HepG2 (cell line): ENCODE data around the gene BCL6. TPM values are rescaled to one million over a fixed set of nuclear protein-coding genes. Genes with fewer than 3 reads are reported as not detected.
A peak's percentile ranks its signal among the peaks of the same experiment; 100 is the strongest.

ENCODE experiments used
- ATF1 ChIP-seq: IDR thresholded peaks from 2 replicates; pipeline ENCODE4 v1.6.1; 2016; ENCODE audit warnings: mild to moderate bottlenecking, control low read depth
- BCL6 ChIP-seq: IDR thresholded peaks from 2 replicates; pipeline ENCODE4 v1.6.1; 2016; ENCODE audit warnings: missing genetic modification reagents, missing compliant biosample characterization
- CCAR2 ChIP-seq: fragments of 200-400 bp; formaldehyde crosslinking; optimal IDR thresholded peaks from 2 replicates; pipeline ENCODE3; 2018; ENCODE audit warnings: low read depth, mild to moderate bottlenecking, low read length, moderate library complexity
- CTCF ChIP-seq: sonication (generic); formaldehyde crosslinking; IDR thresholded peaks from 2 replicates; pipeline ENCODE4 v1.5.0; 2020; ENCODE audit warnings: mild to moderate bottlenecking, missing genetic modification reagents, moderate library complexity
- GRHL1 ChIP-seq: sonication (generic); formaldehyde crosslinking; conservative IDR thresholded peaks from 2 replicates; pipeline ENCODE4 v1.8.0; 2022; ENCODE audit warnings: missing genetic modification reagents
- HOXA7 ChIP-seq: sonication (generic); formaldehyde crosslinking; IDR thresholded peaks from 2 replicates; pipeline ENCODE4 v1.8.1; 2022; ENCODE audit warnings: mild to moderate bottlenecking, missing genetic modification reagents, moderate library complexity
- KLF11 ChIP-seq: IDR thresholded peaks from 2 replicates; pipeline ENCODE4 v1.6.1; 2016; ENCODE audit warnings: missing compliant biosample characterization
- THAP11 ChIP-seq: IDR thresholded peaks from 2 replicates; pipeline ENCODE4 v1.6.1; 2016; ENCODE audit warnings: missing biosample characterization, missing genetic modification reagents
- ZC3H13 ChIP-seq: sonication (generic); formaldehyde crosslinking; IDR thresholded peaks from 2 replicates; pipeline ENCODE4 v1.8.1; 2023; ENCODE audit warnings: mild to moderate bottlenecking, missing genetic modification reagents, moderate library complexity
- ZNF253 ChIP-seq: sonication (generic); formaldehyde crosslinking; IDR thresholded peaks from 2 replicates; pipeline ENCODE4 v1.8.0; 2022; ENCODE audit warnings: mild to moderate bottlenecking, missing genetic modification reagents, borderline replicate concordance
- ZNF609 ChIP-seq: sonication (generic); formaldehyde crosslinking; IDR thresholded peaks from 2 replicates; pipeline ENCODE4 v1.4.0; 2020; ENCODE audit warnings: mild to moderate bottlenecking, missing genetic modification reagents, borderline replicate concordance
- ZNF766 ChIP-seq: sonication (generic); formaldehyde crosslinking; IDR thresholded peaks from 2 replicates; pipeline ENCODE4 v1.5.0; 2020; ENCODE audit warnings: missing genetic modification reagents, borderline replicate concordance
- ZNF776 ChIP-seq: sonication (generic); formaldehyde crosslinking; IDR thresholded peaks from 2 replicates; pipeline ENCODE4 v1.4.0; 2020; ENCODE audit warnings: mild to moderate bottlenecking, missing genetic modification reagents
- ZSCAN25 ChIP-seq: sonication (generic); formaldehyde crosslinking; IDR thresholded peaks from 2 replicates; pipeline ENCODE4 v1.8.0; 2022; ENCODE audit warnings: mild to moderate bottlenecking, missing genetic modification reagents
- polyA plus RNA-seq, 8 experiments: library from polyadenylated mRNA; depleted of rRNA in 3 of 8; stranded (reverse) in 7 of 8; unstranded in 1 of 8; fragments of >200 nt; fragmentation: Illumina TruSeq in 4 of 8; extraction: Trizol in 4 of 8; gene quantifications; 2 replicates each; pipeline versions ENCODE4 v1.2.1 to v1.2.3, GENCODE V29; 2011 to 2016; ENCODE audit warnings: low read depth in 4 of 8, missing spikeins in 1 of 8, mixed read lengths in 1 of 8; ENCODE audit not compliant: insufficient read depth in 1 of 8
- total RNA-seq, 5 experiments: library from RNA; depleted of rRNA; stranded (reverse); fragments of >200 nt; fragmentation: Illumina TruSeq; extraction: Trizol; gene quantifications; 2 replicates each; pipeline ENCODE4 v1.2.3, GENCODE V29; 2016; ENCODE audit warnings: low read depth in 1 of 5
- TF ChIP-seq, protein P1 (sequence below): sonication (generic); formaldehyde crosslinking; IDR thresholded peaks from 2 replicates; pipeline ENCODE4; 2020; ENCODE audit warnings: missing genetic modification reagents, mild to moderate bottlenecking, borderline replicate concordance
- TF ChIP-seq, protein P2 (sequence below): sonication (generic); formaldehyde crosslinking; IDR thresholded peaks from 2 replicates; pipeline ENCODE4 v1.4.0; 2020; ENCODE audit warnings: missing genetic modification reagents

The BCL6 gene
- total and polyA plus RNA-seq, 2 of the 13 experiments (the other 11 are each of a cell fraction or from before 2014, with no cell fraction given): 21.2 to 53.7 TPM

DNA sequence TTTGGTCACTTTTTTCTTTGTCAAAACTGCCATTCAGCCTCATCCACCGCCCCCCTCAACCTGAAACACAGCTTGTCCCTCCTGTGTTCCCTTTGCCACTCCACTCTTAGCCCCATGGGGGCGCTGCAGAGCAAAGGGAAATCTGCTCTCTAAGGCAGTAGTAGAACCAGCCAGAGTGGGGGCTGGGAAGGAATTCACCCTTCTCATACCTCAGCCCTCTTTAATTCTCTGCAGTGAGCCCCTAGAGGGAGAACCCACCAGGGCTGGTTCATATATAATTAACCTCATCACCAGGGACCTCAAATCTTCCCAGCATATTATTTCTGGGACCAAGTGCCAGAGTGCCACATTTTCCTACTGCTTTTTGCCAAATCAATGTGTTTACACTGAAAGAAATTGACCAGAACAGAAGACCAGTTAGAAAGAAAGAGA, 2.8 kb upstream of the BCL6 start (continued):
- TF ChIP-seq ZNF609: peak; percentile 52; the same call in 1 of the 2 replicates
- TF ChIP-seq CCAR2: no peak
- TF ChIP-seq HOXA7 (CRISPR knock-in tag): no peak
- TF ChIP-seq, protein P1, sequence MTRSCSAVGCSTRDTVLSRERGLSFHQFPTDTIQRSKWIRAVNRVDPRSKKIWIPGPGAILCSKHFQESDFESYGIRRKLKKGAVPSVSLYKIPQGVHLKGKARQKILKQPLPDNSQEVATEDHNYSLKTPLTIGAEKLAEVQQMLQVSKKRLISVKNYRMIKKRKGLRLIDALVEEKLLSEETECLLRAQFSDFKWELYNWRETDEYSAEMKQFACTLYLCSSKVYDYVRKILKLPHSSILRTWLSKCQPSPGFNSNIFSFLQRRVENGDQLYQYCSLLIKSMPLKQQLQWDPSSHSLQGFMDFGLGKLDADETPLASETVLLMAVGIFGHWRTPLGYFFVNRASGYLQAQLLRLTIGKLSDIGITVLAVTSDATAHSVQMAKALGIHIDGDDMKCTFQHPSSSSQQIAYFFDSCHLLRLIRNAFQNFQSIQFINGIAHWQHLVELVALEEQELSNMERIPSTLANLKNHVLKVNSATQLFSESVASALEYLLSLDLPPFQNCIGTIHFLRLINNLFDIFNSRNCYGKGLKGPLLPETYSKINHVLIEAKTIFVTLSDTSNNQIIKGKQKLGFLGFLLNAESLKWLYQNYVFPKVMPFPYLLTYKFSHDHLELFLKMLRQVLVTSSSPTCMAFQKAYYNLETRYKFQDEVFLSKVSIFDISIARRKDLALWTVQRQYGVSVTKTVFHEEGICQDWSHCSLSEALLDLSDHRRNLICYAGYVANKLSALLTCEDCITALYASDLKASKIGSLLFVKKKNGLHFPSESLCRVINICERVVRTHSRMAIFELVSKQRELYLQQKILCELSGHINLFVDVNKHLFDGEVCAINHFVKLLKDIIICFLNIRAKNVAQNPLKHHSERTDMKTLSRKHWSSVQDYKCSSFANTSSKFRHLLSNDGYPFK (CRISPR knock-in tag): no peak
- TF ChIP-seq, protein P2, sequence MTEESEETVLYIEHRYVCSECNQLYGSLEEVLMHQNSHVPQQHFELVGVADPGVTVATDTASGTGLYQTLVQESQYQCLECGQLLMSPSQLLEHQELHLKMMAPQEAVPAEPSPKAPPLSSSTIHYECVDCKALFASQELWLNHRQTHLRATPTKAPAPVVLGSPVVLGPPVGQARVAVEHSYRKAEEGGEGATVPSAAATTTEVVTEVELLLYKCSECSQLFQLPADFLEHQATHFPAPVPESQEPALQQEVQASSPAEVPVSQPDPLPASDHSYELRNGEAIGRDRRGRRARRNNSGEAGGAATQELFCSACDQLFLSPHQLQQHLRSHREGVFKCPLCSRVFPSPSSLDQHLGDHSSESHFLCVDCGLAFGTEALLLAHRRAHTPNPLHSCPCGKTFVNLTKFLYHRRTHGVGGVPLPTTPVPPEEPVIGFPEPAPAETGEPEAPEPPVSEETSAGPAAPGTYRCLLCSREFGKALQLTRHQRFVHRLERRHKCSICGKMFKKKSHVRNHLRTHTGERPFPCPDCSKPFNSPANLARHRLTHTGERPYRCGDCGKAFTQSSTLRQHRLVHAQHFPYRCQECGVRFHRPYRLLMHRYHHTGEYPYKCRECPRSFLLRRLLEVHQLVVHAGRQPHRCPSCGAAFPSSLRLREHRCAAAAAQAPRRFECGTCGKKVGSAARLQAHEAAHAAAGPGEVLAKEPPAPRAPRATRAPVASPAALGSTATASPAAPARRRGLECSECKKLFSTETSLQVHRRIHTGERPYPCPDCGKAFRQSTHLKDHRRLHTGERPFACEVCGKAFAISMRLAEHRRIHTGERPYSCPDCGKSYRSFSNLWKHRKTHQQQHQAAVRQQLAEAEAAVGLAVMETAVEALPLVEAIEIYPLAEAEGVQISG: peak; percentile 64; the same call in 1 of the 2 replicates
- TF ChIP-seq ATF1: no peak
- TF ChIP-seq KLF11 (CRISPR knock-in tag): no peak
- peak; percentile 90 for TF ChIP-seq BCL6 (CRISPR knock-in tag)
- TF ChIP-seq CTCF (CRISPR knock-in tag): peak; percentile 92
- TF ChIP-seq GRHL1 (CRISPR knock-in tag): no peak
- peak; percentile 44; the same call in 1 of the 2 replicates for TF ChIP-seq THAP11
- no peak for TF ChIP-seq ZSCAN25
- TF ChIP-seq ZNF766: no peak
- TF ChIP-seq ZNF253 (CRISPR knock-in tag): no peak
- no peak for TF ChIP-seq ZNF776 (CRISPR knock-in tag)
- no peak for TF ChIP-seq ZC3H13 (CRISPR knock-in tag)
